CD4-positive, alpha-beta memory T cell (primary cell): Measurements from ENCODE around the gene SNRNP70. TPM values are rescaled to one million over a fixed set of nuclear protein-coding genes. Genes with fewer than 3 reads are reported as not detected.

Source experiments
- CTCF ChIA-PET: fragments of 350-600 bp; sonication (Branson Sonifier 250); formaldehyde crosslinking; loops from one replicate; lab custom pipeline; 2021; ENCODE audit warnings: inconsistent platforms; ENCODE audit not compliant: partially characterized antibody; lab: Charles Lee
- POLR2A ChIA-PET: fragments of 350-600 bp; sonication (Branson Sonifier 250); formaldehyde crosslinking; loops from one replicate; lab custom pipeline; 2021; ENCODE audit not compliant: partially characterized antibody; lab: Charles Lee
- DNase-seq, 5 donors: peaks; one replicate each; pipeline versions ENCODE4 v3.0.0 to v3.0.0-alpha.2; 2020 to 2022; ENCODE audit warnings: mixed read lengths in 1 of 5
- H3K27ac ChIP-seq: one replicate; pipeline ENCODE4 v1.7.0; 2013; ENCODE audit warnings: low read depth, low read length
- H3K27me3 ChIP-seq: 2 replicates; pipeline ENCODE4 v1.7.0; 2013; ENCODE audit warnings: mild to moderate bottlenecking, low read length, moderate library complexity; ENCODE audit not compliant: insufficient read depth
- H3K36me3 ChIP-seq: 2 replicates; pipeline ENCODE4 v1.7.0; 2013; ENCODE audit warnings: mild to moderate bottlenecking, low read length, moderate library complexity; ENCODE audit not compliant: insufficient read depth
- H3K4me1 ChIP-seq: 2 replicates; pipeline ENCODE4 v1.7.0; 2013; ENCODE audit warnings: mild to moderate bottlenecking, low read length, moderate library complexity; ENCODE audit not compliant: insufficient read depth
- H3K4me3 ChIP-seq, 2 donors: one replicate each; pipeline ENCODE4 v1.7.0; 2013; ENCODE audit warnings: low read length in 2 of 2, mild to moderate bottlenecking in 1 of 2
- H3K9me3 ChIP-seq, 2 donors: one replicate each; pipeline ENCODE4 v1.7.0; 2013; ENCODE audit warnings: low read length in 2 of 2, control low read depth in 1 of 2; ENCODE audit not compliant: control insufficient read depth in 1 of 2
- H3K27ac Mint-ChIP-seq, 7 donors: one replicate each; pipeline ENCODE4 v1.8.0; 2020 to 2021; ENCODE audit warnings: mixed read lengths in 7 of 7, mild to moderate bottlenecking in 6 of 7, inconsistent platforms in 3 of 7, moderate library complexity in 3 of 7
- H3K27me3 Mint-ChIP-seq, 2 donors: one replicate each; pipeline ENCODE4 v1.8.0; 2020 to 2021; ENCODE audit warnings: mixed read lengths in 2 of 2
- H3K36me3 Mint-ChIP-seq, 2 donors: one replicate each; pipeline ENCODE4 v1.8.0; 2020 to 2021; ENCODE audit warnings: mixed read lengths in 2 of 2, inconsistent platforms in 1 of 2, mild to moderate bottlenecking in 1 of 2
- H3K4me1 Mint-ChIP-seq, 4 donors: one replicate each; pipeline ENCODE4 v1.8.0; 2020 to 2021; ENCODE audit warnings: mixed read lengths in 4 of 4, mild to moderate bottlenecking in 1 of 4
- H3K4me3 Mint-ChIP-seq, 8 donors: one replicate each; pipeline ENCODE4 v1.8.0; 2020 to 2021; ENCODE audit warnings: mixed read lengths in 8 of 8, mild to moderate bottlenecking in 7 of 8, moderate library complexity in 6 of 8, inconsistent platforms in 3 of 8
- H3K9me3 Mint-ChIP-seq, 8 donors: one replicate each; pipeline ENCODE4 v1.8.0; 2020 to 2021; ENCODE audit warnings: mixed read lengths in 8 of 8, mild to moderate bottlenecking in 5 of 8, inconsistent platforms in 3 of 8, moderate library complexity in 1 of 8
- intact Hi-C: fragments of 100-400 bp; cut with micrococcal nuclease; formaldehyde crosslinking; loops from one replicate; pipeline ENCODE4 v1.15.1; 2023
- polyA plus RNA-seq, 2 donors: library from polyadenylated mRNA; unstranded; fragments of 300-500 nt; fragmentation: Illumina TruSeq; gene quantifications; one replicate each; pipeline ENCODE4 v1.2.3, GENCODE V29; 2021
- total RNA-seq, 2 experiments: library from RNA; stranded (reverse); gene quantifications; one replicate each; pipeline ENCODE4 v1.2.3, GENCODE V29; 2021

The SNRNP70 gene
- total and polyA plus RNA-seq, 4 experiments from 2014 or later = 31.5 to 689 (median 365) TPM

DNA sequence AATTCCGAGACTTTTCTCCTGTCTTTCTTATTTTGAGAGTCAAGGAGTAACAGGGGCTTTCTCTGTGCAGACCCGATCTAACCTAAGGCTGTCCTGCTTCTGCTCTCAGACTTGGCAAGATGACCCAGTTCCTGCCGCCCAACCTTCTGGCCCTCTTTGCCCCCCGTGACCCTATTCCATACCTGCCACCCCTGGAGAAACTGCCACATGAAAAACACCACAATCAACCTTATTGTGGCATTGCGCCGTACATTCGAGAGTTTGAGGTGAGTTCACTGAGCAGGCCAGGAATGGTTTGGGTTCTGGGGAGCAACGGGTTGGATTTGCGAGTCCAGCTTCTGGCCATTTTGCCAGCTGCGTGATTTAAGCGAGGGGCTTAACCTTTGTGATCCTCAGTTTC, 1.0 kb downstream of the SNRNP70 start:
- no peak for DNase-seq
- ChIA-PET POLR2A (interaction anchor here (0.8 to 1.1 kb wide), 2 partner anchors 9 to 11 kb away, joined by 3 to 4 read pairs; no protein-coding TSS in a partner anchor), CTCF (interaction anchor here (1.0 to 3.9 kb wide), 3 partner anchors 12 to 113 kb away, joined by 3 to 28 read pairs (median 4); no protein-coding TSS in a partner anchor)
- Mint-ChIP-seq H3K36me3 (peaks cover 22 to 43% of the 10 kb centered on the region in 2 donors), H3K4me3 (peak overlapping the region; percentile 82 to 96 (median 94)), H3K27me3 (peaks cover 0 to 3% of the 10 kb centered on the region in 2 donors), H3K27ac (peak overlapping the region; percentile 88 to 98 (median 93)), H3K4me1 (peaks cover 23 to 54% (median 38%) of the 10 kb centered on the region in 4 donors), H3K9me3 (peaks cover 0 to 2% (median 0%) of the 10 kb centered on the region in 8 donors)
- Histone ChIP-seq H3K27ac (peak overlapping the region; percentile 81), H3K9me3 (no peaks in the 10 kb centered on the region), H3K36me3 (peaks cover 16% of the 10 kb centered on the region), H3K27me3 (no peaks in the 10 kb centered on the region), H3K4me3 (peak overlapping the region; percentile 72 to 95), H3K4me1 (peaks cover 32% of the 10 kb centered on the region)
- intact Hi-C loops = loop anchor here (5.0 kb wide), 1 partner anchor 41 kb away; no protein-coding TSS in a partner anchor

- ChIA-PET CTCF (no interaction called here), POLR2A (no interaction called here)
- no peaks in the 10 kb centered on the region for H3K27me3 ChIP-seq
- H3K4me1 ChIP-seq = peaks cover 20% of the 10 kb centered on the region
- no peak for DNase-seq
- peaks cover 40 to 64% of the 10 kb centered on the region in 2 donors for H3K36me3 Mint-ChIP-seq
- intact Hi-C loops = no loop called here
- peak overlapping the region in 1 of 8 donors; percentile 7 for H3K4me3 Mint-ChIP-seq
- H3K27me3 Mint-ChIP-seq = no peaks in the 10 kb centered on the region
- peaks cover 21 to 51% (median 30%) of the 10 kb centered on the region in 4 donors for H3K4me1 Mint-ChIP-seq
- H3K9me3 ChIP-seq = no peaks in the 10 kb centered on the region
- peaks cover 56% of the 10 kb centered on the region for H3K36me3 ChIP-seq
- H3K27ac ChIP-seq = no peak overlapping the region
- H3K27ac Mint-ChIP-seq = peak overlapping the region in 4 of 7 donors; percentile 38 to 80 (median 52)
- H3K4me3 ChIP-seq = no peak overlapping the region
- H3K9me3 Mint-ChIP-seq = no peaks in the 10 kb centered on the region
These were observed 6.3 kb downstream of the SNRNP70 start for GRCh38 chr19:49091391-49092038.

- ChIA-PET CTCF (no interaction called here), POLR2A (no interaction called here)
- Mint-ChIP-seq H3K27ac (no peak overlapping the region), H3K27me3 (no peaks in the 10 kb centered on the region), H3K36me3 (peaks cover 37 to 67% of the 10 kb centered on the region in 2 donors), H3K9me3 (no peaks in the 10 kb centered on the region), H3K4me3 (no peak overlapping the region), H3K4me1 (peaks cover 13 to 47% (median 26%) of the 10 kb centered on the region in 4 donors)
- Histone ChIP-seq H3K9me3 (no peaks in the 10 kb centered on the region), H3K4me1 (peaks cover 9% of the 10 kb centered on the region), H3K27me3 (no peaks in the 10 kb centered on the region), H3K27ac (no peak overlapping the region), H3K4me3 (no peak overlapping the region), H3K36me3 (peaks cover 66% of the 10 kb centered on the region)
- intact Hi-C loops = no loop called here
- no peak for DNase-seq
These were observed 7.4 kb downstream of the SNRNP70 start for GRCh38 chr19:49092686-49093085.

DNA sequence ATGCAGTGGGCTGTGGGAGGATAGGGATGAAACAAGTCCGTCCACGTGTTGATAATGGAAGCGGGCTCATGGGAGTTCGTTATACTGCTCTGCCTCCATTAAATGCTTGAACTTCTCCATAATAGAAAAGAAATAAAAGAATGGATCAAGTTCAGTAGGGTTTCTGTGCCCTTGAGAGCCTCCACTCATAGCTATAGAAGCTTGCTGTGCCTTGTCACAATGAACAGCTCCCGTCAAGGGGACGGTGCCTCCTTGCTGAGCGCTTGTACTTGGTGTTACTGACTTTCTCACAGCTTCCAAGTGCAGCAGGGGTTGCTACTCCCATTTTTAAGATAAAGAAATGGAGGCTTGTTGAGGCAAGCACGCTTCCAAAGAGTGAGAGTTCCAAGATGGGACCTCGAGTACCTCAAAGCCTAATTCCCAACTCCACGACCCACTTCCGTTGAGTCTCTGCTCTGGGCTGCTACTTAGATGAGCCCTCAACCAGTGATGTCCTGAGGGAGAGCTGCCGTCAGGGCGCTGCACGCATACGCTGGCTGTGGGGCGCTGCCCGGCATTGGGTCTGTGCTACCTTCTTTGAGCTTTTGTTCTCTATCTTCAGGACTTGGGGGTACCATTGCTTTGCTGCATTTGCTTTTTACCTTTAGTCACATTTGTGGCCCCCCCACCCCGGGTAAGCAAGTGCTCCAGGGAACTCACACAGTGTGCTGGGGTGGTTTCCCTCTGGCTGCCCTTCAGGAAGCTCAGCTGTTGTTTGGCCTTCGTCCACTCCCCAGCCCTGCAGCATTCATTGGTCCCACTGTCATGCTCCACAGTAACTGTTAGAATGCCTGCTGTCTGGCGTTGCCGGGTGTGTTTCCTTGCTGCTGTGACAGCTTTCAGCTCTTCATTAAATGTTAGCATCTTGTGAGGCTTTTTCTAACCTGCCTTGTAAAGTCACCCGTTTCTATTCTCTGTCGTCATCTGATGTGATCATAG, 9.5 kb downstream of the SNRNP70 start:
- no peaks in the 10 kb centered on the region for H3K9me3 ChIP-seq
- H3K36me3 ChIP-seq = peaks cover 83% of the 10 kb centered on the region
- H3K4me3 ChIP-seq = no peak overlapping the region
- no peak overlapping the region for H3K4me3 Mint-ChIP-seq
- ChIA-PET POLR2A (interaction anchor here (0.9 kb wide), 1 partner anchor 8 kb away, joined by 4 read pairs; no protein-coding TSS in a partner anchor), CTCF (interaction anchor here (0.7 to 5.9 kb wide), 4 partner anchors 11 to 52 kb away, joined by 4 to 83 read pairs (median 12); partner anchors contain the start of gene LIN7B)
- no peaks in the 10 kb centered on the region for H3K4me1 ChIP-seq
- H3K27me3 Mint-ChIP-seq = no peaks in the 10 kb centered on the region
- peaks cover 40 to 74% of the 10 kb centered on the region in 2 donors for H3K36me3 Mint-ChIP-seq
- no peak for DNase-seq
- H3K27ac ChIP-seq = no peak overlapping the region
- H3K4me1 Mint-ChIP-seq = peaks cover 10 to 33% (median 22%) of the 10 kb centered on the region in 4 donors
- H3K27me3 ChIP-seq = no peaks in the 10 kb centered on the region
- no peaks in the 10 kb centered on the region for H3K9me3 Mint-ChIP-seq
- peak overlapping the region in 1 of 7 donors; percentile 30 for H3K27ac Mint-ChIP-seq
- intact Hi-C loops = no loop called here

DNA sequence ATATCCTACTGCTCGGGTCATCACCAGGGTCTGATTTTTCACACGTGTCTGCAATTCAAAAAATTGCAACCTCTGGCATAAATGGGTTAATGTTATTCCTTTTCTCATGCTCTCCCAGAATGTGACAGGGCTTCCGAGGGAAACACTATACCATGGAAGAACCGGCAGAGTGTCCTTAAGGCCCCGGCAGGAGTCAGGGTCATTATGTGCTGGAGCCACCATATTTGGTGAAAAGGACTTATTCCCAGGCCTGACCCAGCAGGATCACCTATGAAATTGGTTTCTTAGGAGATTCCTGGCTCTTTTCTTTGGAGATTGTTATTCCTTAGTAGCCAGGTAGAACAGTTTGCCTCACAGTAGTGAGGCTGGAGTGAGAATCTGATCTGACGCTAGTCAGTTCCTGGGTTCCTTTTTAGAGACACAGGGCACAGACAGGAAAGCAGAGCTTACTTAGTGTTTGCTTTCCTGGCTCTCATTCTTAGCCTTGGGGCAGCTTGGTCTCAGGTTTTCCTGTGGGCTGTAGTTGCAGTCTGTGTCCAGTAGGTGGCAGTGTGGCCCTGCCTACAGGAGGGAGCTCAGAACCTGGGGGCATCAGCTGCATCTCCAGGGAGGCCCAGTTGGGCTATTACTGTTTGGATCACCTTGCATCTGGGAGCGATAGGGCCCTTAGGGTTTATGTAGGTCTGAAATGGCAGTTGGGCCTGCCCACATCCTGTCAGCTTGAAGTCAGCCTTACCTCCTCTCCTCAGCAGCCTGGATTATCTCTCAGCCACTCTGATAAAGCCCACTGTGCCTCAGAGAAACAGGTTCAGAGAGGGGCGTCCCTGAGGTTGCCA, 12.4 kb downstream of the SNRNP70 start:
- intact Hi-C loops = loop anchor here (1.0 to 2.0 kb wide), 3 partner anchors 49 to 111 kb away; no protein-coding TSS in a partner anchor
- Histone ChIP-seq H3K4me1 (no peaks in the 10 kb centered on the region), H3K4me3 (no peak overlapping the region), H3K27me3 (no peaks in the 10 kb centered on the region), H3K9me3 (no peaks in the 10 kb centered on the region), H3K27ac (no peak overlapping the region), H3K36me3 (peaks cover 77% of the 10 kb centered on the region)
- H3K27me3 Mint-ChIP-seq = no peaks in the 10 kb centered on the region
- CTCF ChIA-PET = interaction anchor here (0.6 to 5.9 kb wide), 35 partner anchors 9 to 276 kb away, joined by 3 to 83 read pairs (median 4); partner anchors contain the start of genes GYS1, LIN7B and RUVBL2
- H3K4me1 Mint-ChIP-seq = peaks cover 0 to 12% (median 9%) of the 10 kb centered on the region in 4 donors
- H3K36me3 Mint-ChIP-seq = peaks cover 36 to 75% of the 10 kb centered on the region in 2 donors
- H3K27ac Mint-ChIP-seq = peak overlapping the region in 2 of 7 donors; percentile 4 to 35
- H3K4me3 Mint-ChIP-seq = no peak overlapping the region
- POLR2A ChIA-PET = interaction anchor here (0.6 to 1.7 kb wide), 12 partner anchors 12 to 582 kb away, joined by 3 to 9 read pairs (median 3); partner anchors contain the start of genes LIN7B and PRMT1
- peak; percentile 71 to 77 (median 76) for DNase-seq
- no peaks in the 10 kb centered on the region for H3K9me3 Mint-ChIP-seq

DNA sequence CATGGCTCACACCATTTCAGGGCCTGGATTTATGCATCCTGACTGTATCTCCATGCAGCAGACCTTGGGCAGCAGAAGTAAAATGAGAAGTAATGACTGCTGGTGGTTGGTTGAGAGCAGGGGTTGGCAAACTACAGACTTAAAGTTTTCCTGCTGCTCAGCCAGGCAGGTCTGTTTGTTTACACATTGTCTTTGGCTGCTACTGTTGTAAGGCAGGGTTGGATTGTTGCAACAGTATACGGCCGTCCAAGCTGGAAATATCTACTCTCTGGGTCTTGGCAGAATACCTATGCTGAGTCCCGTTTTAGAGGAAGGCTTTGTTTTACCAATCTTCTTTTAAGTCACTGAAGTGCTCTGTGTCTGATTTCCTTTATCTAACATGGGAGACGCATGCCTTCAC, 13.5 kb downstream of the SNRNP70 start:
- peaks cover 80% of the 10 kb centered on the region for H3K36me3 ChIP-seq
- no peaks in the 10 kb centered on the region for H3K9me3 Mint-ChIP-seq
- H3K36me3 Mint-ChIP-seq = peaks cover 36 to 72% of the 10 kb centered on the region in 2 donors
- H3K4me1 ChIP-seq = no peaks in the 10 kb centered on the region
- peak overlapping the region in 1 of 7 donors; percentile 62 for H3K27ac Mint-ChIP-seq
- POLR2A ChIA-PET = interaction anchor here (1.4 to 1.7 kb wide), 2 partner anchors 15 to 48 kb away, joined by 7 to 9 read pairs; partner anchors contain the start of gene LIN7B
- CTCF ChIA-PET = interaction anchor here (1.0 to 5.9 kb wide), 14 partner anchors 8 to 202 kb away, joined by 3 to 83 read pairs (median 6); partner anchors contain the start of gene LIN7B
- H3K4me3 Mint-ChIP-seq = peak overlapping the region in 1 of 8 donors; percentile 45
- no peak overlapping the region for H3K4me3 ChIP-seq
- no peaks in the 10 kb centered on the region for H3K27me3 ChIP-seq
- H3K9me3 ChIP-seq = no peaks in the 10 kb centered on the region
- H3K27ac ChIP-seq = no peak overlapping the region
- intact Hi-C loops = loop anchor here (2.0 kb wide), 1 partner anchor 100 kb away; no protein-coding TSS in a partner anchor
- DNase-seq = no peak
- H3K4me1 Mint-ChIP-seq = peaks cover 0 to 12% (median 9%) of the 10 kb centered on the region in 4 donors
- H3K27me3 Mint-ChIP-seq = no peaks in the 10 kb centered on the region
